NB4 (cell line): ENCODE results near the gene CCDC187.

Source experiments
- POLR2A ChIP-seq: IDR thresholded peaks from 2 replicates; pipeline ENCODE4 v1.6.1; 2011; ENCODE audit warnings: mild to moderate bottlenecking; ENCODE audit not compliant: insufficient read length; ENCODE audit errors: extremely low read depth
- TF ChIP-seq, protein P1 (sequence below): IDR thresholded peaks from one replicate; pipeline ENCODE4 v1.5.1; 2012; ENCODE audit warnings: low read depth, low read length

DNA sequence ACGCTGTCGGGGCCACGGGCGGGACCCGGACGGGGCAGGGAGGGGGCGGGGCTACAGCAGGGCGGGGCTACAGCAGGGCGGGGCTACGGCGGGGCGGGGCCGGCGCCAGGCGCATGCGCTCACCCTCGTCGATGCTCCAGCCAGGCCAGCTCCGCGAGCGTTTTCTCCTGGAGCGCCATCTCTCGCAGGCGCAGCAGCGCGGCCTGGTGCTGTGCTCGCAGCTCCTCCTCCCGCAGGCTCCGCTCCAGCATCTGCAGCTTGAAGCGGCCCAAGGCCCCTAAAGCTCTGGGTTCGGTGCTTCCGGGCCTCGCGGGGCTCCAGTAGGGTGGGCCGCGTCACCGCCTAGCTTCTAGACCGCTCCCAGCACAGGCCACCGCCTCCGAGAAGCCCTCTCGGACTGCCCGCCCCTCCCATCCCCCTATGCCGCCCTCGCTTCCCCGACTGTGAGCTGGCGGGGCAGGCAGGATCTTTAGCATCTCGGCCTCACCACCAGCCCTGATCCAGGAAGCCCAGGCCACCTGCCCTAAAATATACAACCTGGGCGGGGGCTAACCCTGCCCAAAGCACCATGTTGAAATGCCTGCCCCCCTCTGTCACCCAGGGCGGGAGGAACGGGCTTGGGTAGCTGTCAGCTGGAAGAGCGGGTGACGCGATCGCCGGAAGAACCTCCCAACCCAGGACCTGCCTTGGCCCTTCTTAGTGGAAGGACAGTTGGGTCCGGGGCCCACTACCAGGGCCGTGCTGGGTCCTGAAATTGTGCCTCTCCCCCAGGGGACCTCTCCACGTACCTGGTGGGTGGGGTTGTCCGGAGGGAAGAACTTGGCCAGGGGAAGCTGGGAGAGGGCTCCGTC, 36.4 kb downstream of the CCDC187 start:
- no peak for TF ChIP-seq POLR2A
- TF ChIP-seq, protein P1, sequence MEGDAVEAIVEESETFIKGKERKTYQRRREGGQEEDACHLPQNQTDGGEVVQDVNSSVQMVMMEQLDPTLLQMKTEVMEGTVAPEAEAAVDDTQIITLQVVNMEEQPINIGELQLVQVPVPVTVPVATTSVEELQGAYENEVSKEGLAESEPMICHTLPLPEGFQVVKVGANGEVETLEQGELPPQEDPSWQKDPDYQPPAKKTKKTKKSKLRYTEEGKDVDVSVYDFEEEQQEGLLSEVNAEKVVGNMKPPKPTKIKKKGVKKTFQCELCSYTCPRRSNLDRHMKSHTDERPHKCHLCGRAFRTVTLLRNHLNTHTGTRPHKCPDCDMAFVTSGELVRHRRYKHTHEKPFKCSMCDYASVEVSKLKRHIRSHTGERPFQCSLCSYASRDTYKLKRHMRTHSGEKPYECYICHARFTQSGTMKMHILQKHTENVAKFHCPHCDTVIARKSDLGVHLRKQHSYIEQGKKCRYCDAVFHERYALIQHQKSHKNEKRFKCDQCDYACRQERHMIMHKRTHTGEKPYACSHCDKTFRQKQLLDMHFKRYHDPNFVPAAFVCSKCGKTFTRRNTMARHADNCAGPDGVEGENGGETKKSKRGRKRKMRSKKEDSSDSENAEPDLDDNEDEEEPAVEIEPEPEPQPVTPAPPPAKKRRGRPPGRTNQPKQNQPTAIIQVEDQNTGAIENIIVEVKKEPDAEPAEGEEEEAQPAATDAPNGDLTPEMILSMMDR = peak; percentile 23
